GM21723 (cell line): ENCODE data around the gene SRGAP2C.
"Not testable (repeated sequence)": the region's sequence is repeated elsewhere in the genome, so short reads cannot be mapped to it uniquely, and the experiment has no call there.

Experiments used
- ATAC-seq: cut with Tn5 transposase; IDR thresholded peaks from one replicate; pipeline ENCODE4 v1.9.1; 2021; ENCODE audit warnings: mild to moderate bottlenecking, moderate library complexity; ENCODE audit not compliant: unreplicated experiment

SRGAP2C gene

DNA sequence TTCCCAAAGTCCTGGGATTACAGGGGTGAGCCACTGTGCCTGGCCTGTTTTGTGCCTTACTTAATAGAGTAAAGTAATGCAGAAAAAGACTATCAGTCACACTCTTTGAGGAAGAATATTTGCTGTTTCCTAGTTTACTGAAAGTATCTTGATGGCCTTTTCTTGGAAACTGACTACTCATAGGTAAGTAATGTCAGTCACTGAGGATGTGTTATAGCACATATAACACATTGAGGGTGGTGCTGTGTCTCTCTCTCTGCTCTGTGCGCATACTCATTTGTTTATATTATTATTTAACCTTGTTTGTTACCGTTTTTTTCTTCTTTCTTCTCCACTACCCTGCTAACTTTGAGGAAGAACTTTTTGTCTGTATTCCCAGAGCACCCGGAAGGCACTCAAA lies 93.4 kb downstream of the SRGAP2C start:
- not testable (repeated sequence) for ATAC-seq

DNA sequence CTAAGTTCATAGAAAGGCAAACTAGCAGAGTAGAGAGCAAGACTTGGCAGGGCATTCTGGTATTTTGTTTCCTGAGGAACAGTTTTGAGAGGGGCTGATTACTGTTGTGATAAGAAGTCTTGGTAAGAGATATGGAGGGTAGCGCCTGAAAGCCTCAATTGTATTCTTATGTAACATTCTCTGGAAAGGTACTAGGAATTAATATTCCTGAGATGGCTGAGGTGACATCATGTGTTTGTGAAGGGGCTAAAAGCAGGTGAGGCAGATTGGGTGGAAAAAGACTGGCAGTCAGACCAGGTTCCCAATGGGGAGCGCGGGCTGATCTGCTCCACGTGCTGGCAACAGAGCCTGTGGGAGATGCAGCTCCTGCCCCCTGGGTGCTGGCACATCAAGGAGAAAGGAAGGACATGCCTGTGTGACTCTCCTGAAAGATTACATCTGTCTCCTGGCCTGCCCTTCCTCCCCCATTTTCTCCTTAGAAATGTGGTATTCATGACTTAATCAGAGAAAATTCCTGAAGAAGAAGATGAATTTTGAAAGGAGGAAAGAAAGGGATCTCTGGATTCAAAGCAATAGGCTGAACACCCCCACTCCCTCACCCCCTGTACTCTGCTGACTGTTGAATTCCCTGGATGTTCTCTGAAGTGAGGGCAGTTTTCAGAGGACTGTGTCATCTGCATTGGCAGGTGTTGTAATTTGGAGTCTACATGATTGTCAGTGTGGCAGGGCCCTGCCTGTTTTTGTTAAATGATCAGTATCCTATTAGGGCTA lies 94.2 kb downstream of the SRGAP2C start:
- ATAC-seq: not testable (repeated sequence)

DNA sequence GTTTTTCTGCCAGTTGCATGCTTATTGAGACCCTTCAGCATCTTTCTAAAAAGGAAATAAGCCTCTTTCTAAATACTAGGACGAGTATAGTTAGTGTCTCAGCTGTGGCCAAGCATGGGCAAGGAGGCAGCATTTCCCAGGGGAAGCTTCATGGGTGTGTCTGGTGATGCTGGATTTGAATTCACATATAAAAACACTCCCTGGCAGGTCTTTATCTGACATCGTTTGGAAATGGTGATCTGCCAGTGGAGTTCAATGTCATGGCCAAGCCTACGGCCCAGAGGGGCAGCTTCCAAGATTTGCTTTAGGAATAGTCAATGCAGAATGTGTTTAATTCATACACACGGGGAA lies 94.7 kb downstream of the SRGAP2C start:
- not testable (repeated sequence) for ATAC-seq

DNA sequence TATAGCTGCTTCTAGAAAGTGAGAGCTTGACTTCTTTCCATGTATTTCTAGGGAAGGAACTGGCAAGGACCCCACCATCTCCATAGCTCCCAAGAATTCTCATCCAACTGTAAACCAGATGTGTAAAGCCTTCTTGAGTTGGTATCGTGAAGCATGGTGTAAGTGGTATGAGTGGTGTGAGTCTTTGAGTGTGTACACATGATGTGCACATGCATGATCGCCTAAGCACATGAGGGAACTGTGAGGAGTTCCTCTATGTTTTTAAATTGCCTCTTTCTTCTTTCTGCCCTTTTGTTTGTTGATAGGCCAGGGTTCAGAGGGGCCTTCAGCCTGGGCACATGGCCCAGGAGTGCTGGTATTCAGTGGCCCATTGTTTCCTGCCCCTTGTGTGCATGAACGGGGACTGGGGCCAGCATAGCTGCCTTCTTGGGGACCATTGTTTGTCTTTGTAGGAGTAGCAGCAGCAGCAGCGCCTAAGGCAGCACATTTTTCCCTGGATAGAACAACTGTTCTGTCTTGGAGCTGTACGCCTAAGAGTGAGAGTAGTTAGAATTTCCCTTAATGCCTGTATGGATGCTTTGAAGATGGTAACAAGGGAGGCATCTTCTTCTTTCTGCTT lies 96.0 kb downstream of the SRGAP2C start:
- ATAC-seq: not testable (repeated sequence)

DNA sequence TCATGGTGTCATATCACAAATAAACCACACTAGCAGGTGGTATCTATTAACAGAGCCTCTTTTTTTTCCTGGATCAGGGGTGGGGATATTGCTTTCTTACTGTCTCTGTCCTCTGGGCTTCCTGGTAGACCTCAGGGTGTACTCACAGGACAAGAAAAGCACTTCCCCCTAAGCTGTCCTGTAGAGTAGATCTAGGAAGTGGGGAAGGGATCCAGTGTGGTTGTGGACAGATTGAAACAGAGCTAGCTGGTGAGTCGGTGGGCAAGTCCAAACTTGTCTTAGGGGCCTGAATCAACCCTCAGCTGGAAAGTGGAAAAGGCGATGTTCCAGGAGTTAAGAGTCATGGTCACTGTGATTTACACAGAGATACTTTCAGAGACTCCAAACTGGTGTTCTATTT lies 96.7 kb downstream of the SRGAP2C start:
- not testable (repeated sequence) for ATAC-seq

DNA sequence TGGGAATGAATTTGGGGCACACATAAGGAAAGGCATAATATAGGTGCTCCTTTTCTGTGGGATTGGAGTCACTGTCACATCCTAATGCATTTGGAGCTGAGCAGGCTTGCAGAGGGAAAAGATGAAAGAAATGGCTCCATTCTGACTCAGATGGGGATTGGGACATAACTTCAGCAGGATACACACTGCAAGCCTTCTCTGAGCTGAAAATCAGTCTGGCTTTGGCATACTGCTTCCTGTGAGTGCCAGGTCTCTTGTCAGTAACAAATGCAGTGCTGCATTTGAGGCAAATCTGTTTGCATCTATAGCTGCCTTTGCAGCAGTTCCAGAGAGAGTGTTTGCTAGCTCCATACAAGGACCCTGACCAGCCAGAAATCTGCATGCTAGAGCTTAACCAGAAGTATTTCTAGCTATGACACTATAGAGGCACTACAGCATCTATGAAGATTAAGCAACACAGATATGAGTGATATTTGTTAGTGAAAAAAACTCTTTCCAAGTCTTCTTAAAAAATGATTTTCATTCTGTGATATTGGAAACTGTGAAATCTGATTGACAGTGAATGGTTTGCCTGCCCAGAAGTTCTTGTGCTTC lies 98.9 kb downstream of the SRGAP2C start:
- ATAC-seq: not testable (repeated sequence)

DNA sequence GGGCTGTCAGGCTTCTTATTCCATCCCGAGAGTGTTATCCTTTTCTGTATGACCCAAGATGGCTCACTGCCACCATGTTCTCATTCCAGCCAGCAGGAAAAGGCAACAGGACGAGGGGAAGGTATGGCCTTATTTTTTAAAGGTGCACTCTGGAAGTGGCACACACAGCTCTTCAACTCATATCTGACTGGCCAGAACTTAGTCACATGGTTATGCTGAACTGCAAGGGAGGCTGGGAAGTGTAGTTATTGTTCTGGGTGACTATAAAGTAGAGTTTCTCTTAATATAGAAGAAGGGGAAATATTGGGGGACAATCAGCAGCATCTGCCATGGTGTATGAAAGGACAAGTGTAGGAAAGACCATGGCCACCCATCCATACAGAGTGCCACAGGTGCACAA lies 107.8 kb downstream of the SRGAP2C start:
- not testable (repeated sequence) for ATAC-seq

DNA sequence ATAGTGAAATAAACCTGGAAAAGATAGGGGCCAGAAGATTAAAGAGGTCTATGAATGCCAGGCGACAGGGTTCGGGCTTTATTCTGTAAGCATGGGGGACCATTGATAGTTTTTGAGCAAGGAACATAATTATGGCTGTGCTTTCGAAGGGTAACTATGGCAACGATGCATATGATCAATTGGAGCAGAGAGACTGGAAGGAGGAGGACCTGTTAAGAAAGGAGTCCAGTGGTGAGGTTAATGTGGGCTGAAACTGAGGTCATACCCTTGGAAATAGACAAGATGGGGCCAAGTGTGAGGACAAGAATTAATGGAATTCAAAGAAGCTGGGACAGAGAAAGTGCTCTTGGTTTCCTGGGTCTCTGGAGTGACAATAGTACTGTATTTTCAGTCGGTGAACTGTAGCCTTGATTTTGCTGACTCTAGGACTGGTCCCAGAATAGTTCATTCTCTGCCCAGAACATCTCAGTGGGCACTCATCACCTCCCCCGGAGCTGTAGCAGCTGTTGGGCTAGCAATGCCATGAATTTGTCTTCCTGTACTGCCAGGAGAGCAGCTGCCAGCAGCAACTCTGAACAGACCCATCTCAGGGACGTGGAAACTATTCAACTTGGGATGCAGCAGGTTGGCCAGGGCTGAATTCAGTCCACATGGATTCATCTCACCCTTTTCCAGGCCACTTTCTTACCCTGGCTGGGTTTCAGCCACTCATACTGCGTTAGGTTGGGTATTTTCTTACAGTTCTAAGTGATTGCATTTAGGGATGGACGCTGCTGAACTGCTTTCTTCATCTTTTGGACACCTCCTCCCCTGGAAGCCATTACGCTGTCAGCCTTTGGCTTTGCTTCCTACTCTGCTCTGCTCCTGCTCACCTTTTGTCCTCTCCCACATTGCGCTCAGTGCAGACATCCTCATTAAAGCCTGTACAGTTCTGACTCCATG lies 108.8 kb downstream of the SRGAP2C start:
- not testable (repeated sequence) for ATAC-seq

DNA sequence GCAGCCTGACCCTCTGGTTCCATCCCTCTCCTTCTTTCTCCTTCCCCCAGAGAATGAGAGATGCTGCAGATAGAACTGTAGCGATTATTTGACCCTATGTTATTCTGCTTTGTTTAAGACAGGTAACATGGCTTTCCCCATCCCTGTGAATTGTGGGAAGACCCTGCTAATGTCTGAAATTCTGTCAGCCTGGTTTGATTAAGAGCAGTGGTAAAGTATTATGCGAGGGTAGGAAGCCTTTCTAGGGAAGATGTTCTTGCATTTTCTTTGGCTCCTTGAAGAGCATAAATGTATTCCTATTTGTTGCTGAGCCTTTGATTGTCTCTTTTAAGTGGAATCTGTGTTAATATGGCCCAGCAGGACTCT lies 109.4 kb downstream of the SRGAP2C start:
- not testable (repeated sequence) for ATAC-seq

DNA sequence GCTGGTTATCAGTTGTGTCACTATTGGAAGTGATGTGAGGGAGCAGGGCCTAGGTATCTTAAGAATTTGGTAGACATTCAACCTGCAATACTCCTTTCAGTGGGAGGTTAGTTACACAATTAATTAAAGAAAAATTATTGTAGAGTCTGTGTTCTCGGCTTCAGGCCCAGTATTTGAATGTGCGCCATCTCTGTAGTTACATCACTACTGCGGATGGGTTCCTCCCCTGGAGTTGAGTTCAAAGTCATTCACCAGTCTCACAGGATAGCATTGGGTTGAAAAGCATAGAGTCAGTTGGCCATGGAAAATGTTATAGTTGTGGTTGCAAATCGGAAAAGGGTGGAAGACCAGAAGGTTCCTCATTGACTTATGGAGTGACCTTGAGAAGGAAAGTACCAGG lies 111.8 kb downstream of the SRGAP2C start:
- ATAC-seq: not testable (repeated sequence)

DNA sequence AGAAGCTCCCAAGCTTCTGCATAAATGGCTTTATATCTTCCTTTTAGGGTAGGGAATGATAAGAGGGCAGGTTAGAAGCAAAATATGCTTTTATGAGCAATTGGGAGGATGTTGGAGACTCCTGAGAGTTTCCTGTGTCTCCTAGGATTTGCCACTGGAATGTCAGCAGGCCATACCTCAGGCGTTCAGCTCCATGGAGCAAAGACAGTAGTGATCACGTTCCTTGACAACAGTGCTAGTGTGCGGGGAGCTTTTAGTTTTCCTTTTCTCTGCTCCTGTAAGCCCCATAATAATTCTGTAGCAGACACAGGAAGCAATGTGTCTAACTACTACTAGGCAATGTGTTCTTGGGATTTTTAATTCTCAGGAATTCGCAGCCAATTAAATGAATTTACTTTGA lies 113.8 kb downstream of the SRGAP2C start:
- ATAC-seq: not testable (repeated sequence)

DNA sequence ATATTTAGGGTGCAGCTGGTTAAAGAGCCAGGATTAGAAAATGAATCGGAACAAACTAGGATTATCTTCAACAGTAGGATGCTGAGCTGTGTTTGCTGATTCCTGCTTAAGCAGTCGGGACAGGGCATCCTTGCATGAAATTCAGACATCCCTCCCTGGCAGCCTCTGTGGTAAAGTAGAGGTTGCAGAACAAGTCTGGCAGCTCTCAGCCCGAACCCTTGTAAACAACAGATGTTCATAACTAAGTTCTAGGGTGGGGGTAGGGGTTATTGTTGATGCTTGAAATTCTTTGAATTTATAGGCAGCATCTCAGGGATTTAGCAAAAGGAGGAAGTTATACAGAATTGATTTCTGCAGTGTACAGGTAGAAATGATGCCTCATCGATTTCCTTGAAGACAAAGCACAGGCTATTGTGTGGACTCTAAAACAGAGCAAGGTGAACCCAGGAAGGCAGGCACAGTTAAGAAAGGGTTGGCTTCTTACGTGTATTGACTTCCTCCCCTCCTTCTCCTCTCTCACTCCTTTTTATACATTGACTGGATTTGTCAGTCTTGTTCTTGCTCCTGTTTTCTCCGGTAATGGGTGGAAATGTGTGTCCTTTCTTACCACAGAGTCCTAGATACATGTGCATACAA lies 114.9 kb downstream of the SRGAP2C start:
- ATAC-seq: not testable (repeated sequence)

DNA sequence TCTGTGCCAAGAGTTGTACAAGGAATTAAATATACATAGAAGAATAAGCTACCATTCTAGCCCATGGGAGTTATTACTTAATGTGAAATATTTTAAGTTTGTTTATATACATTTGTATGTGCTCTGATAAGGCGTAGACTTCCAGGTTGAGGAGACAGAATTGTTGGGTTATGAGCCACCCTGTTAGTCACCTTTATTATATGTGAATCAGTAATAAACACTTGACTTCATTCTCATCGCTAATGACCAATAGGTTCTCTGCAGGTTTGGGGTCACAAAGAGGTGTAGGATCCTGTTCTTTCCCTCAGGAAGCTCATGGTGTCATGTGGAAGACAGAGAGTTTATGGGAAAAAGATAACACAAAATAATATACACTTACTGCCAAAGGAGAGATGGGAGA lies 117.1 kb downstream of the SRGAP2C start:
- ATAC-seq: not testable (repeated sequence)

DNA sequence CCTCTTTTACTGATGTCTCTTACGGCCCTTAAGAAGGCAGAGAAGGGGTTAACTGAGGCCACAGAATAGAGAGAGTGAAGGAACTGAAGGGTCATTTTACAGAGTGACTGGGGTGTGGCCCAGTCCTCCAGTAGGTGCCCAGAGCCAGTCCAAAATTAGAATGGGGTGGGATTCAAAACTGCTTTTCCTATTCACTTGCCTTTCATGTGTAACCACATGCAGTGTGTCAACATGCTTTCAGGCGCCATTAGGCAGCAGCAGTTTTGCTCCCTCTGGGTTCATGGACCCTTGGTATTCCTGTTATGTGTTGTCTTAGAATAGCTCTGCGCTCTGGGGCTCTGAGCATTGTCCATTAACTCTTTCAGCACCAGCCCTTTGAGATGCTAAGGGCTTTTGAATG lies 123.0 kb downstream of the SRGAP2C start:
- not testable (repeated sequence) for ATAC-seq

DNA sequence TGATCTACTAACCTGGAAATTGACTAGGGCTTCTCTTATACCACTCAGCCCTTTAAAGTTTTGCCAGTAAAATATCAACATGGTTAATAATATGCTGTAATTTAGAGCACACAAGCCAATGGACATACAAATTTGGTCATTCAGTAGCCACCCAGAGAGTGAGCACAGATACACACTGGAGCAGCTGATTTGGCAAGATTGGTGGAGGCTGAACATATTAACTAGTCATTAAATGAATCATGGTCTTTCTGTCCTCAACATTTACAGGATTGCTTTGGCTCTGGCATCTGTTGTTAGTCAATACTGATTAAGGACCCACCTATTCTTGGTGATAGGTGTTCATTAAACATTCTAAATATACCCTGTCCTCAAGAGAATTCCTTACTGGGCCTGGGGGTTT lies 130.7 kb downstream of the SRGAP2C start:
- not testable (repeated sequence) for ATAC-seq

DNA sequence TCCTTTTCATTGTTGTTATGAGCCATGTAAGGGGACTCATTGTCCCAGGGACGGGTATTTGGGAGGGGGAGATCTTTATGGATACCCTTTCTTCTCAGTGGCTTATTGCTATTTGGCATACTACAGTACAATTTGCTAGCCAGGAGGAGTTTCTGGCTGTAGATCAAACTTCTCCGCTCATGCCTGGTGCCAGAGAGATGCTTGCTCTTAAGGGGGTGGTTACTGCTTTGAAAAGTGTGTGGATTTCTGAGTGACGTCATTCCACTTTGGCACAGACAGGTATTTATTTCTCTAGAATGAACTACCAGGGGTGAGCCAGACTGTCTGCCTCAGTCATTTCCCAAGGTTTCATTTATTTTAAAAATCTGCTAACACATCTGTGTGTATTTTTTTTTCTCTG lies 131.3 kb downstream of the SRGAP2C start:
- ATAC-seq: not testable (repeated sequence)

DNA sequence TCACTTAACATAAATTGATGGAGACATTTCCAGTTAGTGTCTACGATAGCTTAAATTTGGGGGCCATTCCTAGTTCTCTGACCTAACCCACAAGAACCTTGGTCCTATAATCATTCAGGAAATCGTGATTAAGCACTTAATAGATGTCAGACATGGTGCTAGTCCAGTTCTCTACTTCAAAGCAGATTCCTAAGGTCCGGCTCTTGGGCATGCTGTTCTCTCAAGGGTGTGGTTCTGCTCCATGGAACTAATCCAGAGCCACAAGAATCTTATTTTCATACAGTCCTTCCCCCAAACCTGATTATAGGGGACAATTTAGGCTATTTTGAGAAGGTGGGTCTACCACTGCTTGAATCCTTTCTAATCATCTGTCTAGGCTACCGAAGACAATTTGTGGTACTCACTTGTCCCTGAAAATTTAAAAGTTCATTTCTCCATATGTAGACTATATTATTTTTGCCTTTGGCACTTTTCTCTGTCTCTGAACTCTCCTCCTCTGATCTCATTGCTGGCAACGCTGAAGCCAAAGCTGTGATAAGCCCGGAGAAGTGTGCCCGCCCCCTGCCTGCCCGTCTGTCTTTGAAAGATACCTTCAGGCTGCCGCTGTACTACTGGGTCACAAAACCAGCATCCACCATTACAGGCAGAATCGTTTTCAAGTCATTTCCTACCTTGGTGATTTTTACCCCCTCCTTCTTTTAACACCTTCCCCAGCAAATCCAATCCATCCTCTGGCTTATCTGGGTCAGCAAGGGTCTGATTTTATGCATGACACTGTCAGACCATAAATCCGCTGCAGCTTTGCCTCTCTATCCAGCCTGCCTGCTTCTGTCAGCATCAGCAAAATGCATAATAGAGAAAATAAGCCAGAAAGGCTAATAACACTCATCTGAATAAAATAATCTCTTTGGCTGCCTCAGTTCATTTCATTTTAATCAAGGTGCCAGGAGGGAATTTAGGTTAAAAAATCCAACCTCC lies 133.0 kb downstream of the SRGAP2C start:
- ATAC-seq: not testable (repeated sequence)

DNA sequence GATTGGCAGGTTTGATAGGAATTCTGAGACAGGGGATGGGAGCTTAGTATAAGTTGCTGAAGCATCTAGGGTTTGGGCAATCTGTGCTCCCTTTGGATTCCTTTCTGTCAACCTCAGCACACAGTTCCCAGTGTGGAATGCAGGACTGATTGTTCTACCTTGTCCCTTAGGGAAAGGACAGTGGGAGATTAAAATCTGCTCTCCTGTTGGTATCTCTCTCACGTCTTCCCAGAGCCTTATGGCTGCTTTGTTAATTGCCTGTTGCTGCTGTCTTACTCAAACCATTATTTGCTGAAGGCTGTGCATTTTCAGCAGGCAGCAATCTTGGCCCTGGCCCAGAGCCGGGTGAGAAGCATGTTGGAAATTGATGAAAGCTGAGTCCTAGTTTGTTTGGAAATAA lies 133.9 kb downstream of the SRGAP2C start:
- ATAC-seq: not testable (repeated sequence)

DNA sequence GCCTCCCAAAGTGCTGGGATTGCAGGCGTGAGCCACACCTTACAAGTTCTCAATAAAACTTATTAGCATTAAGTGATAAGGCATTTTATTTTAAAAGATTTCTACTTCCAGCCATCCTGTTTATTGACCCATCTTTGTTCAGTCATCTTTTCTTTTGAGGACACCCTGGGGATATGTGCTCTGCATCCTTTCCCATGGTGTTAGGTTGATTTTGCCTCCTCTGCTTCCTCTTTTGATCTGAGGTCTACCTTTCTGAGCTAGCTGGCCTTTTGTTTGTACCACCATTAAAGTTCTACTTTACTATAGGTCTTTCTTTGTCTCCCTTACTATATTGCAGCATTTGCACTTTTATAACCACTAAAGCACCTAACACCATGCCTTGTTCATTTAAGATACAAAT lies 136.9 kb downstream of the SRGAP2C start:
- ATAC-seq: not testable (repeated sequence)
